Skeletal muscle tissue (tissue), 4 donors: ENCODE results near the gene POU6F2. TPM values are rescaled to one million over a fixed set of nuclear protein-coding genes. Genes with fewer than 3 reads are reported as not detected.

Experiments
- H3K27ac ChIP-seq: one replicate; pipeline ENCODE4 v1.7.0; 2013; ENCODE audit warnings: mild to moderate bottlenecking, low read depth, low read length, inconsistent platforms
- H3K27me3 ChIP-seq, 3 donors: one replicate each; pipeline ENCODE4 v1.7.0; 2013; ENCODE audit warnings: low read length in 3 of 3; ENCODE audit not compliant: control insufficient read depth in 3 of 3, insufficient read depth in 3 of 3
- H3K36me3 ChIP-seq, 3 donors: one replicate each; pipeline ENCODE4 v1.7.0; 2013; ENCODE audit warnings: low read length in 3 of 3; ENCODE audit not compliant: control insufficient read depth in 3 of 3, insufficient read depth in 3 of 3
- H3K4me1 ChIP-seq, 3 donors: one replicate each; pipeline ENCODE4 v1.7.0; 2013; ENCODE audit warnings: low read length in 3 of 3, mild to moderate bottlenecking in 3 of 3; ENCODE audit not compliant: control insufficient read depth in 3 of 3, insufficient read depth in 3 of 3
- H3K4me3 ChIP-seq, 3 donors: one replicate each; pipeline ENCODE4 v1.7.0; 2013; ENCODE audit warnings: low read length in 3 of 3
- H3K9ac ChIP-seq, 3 donors: one replicate each; pipeline ENCODE4 v1.7.0; 2013; ENCODE audit warnings: low read length in 3 of 3, mild to moderate bottlenecking in 3 of 3, moderate library complexity in 2 of 3, low read depth in 1 of 3
- H3K9me3 ChIP-seq, 3 donors: one replicate each; pipeline ENCODE4 v1.7.0; 2013; ENCODE audit warnings: low read length in 3 of 3; ENCODE audit not compliant: control insufficient read depth in 3 of 3
- total RNA-seq: library from RNA; depleted of rRNA; stranded (reverse); fragments of >200 nt; gene quantifications from one replicate; pipeline ENCODE4 v1.2.3, GENCODE V29; 2014
- donor health status: Osteomylitis.

The POU6F2 gene
- total RNA-seq, 1 donor from 2014 or later, result not detected

GRCh38 chr7:39210362-39210761 is 232.7 kb downstream of the POU6F2 start:
- Histone ChIP-seq H3K4me1 (no peaks in the 10 kb centered on the region), H3K9me3 (no peaks in the 10 kb centered on the region), H3K27me3 (no peaks in the 10 kb centered on the region), H3K4me3 (no peak overlapping the region), H3K9ac (no peak overlapping the region), H3K36me3 (no peaks in the 10 kb centered on the region), H3K27ac (no peak overlapping the region)

GRCh38 chr7:39211581-39211980 is 233.9 kb downstream of the POU6F2 start:
- Histone ChIP-seq H3K4me1 (no peaks in the 10 kb centered on the region), H3K9ac (no peak overlapping the region), H3K36me3 (no peaks in the 10 kb centered on the region), H3K27me3 (no peaks in the 10 kb centered on the region), H3K9me3 (no peaks in the 10 kb centered on the region), H3K27ac (no peak overlapping the region), H3K4me3 (no peak overlapping the region)

GRCh38 chr7:39212876-39213275 is 235.2 kb downstream of the POU6F2 start:
- Histone ChIP-seq H3K27ac (no peak overlapping the region), H3K4me1 (no peaks in the 10 kb centered on the region), H3K9ac (no peak overlapping the region), H3K9me3 (no peaks in the 10 kb centered on the region), H3K36me3 (no peaks in the 10 kb centered on the region), H3K27me3 (no peaks in the 10 kb centered on the region), H3K4me3 (no peak overlapping the region)

GRCh38 chr7:39217783-39218182 is 240.1 kb downstream of the POU6F2 start:
- Histone ChIP-seq H3K27ac (no peak overlapping the region), H3K9ac (no peak overlapping the region), H3K4me1 (no peaks in the 10 kb centered on the region), H3K9me3 (no peaks in the 10 kb centered on the region), H3K36me3 (no peaks in the 10 kb centered on the region), H3K4me3 (no peak overlapping the region), H3K27me3 (no peaks in the 10 kb centered on the region)

GRCh38 chr7:39219869-39220268 is 242.2 kb downstream of the POU6F2 start:
- H3K9me3 ChIP-seq, result no peaks in the 10 kb centered on the region
- no peaks in the 10 kb centered on the region for H3K27me3 ChIP-seq
- no peaks in the 10 kb centered on the region for H3K4me1 ChIP-seq
- no peak overlapping the region for H3K4me3 ChIP-seq
- H3K36me3 ChIP-seq, result no peaks in the 10 kb centered on the region
- H3K9ac ChIP-seq, result no peak overlapping the region
- H3K27ac ChIP-seq, result no peak overlapping the region

- Histone ChIP-seq H3K4me3 (no peak overlapping the region), H3K9ac (no peak overlapping the region), H3K36me3 (no peaks in the 10 kb centered on the region), H3K9me3 (no peaks in the 10 kb centered on the region), H3K27me3 (no peaks in the 10 kb centered on the region), H3K27ac (no peak overlapping the region), H3K4me1 (no peaks in the 10 kb centered on the region)
These were observed 244.2 kb downstream of the POU6F2 start for GRCh38 chr7:39221901-39222300.

GRCh38 chr7:39228946-39229345 is 251.2 kb downstream of the POU6F2 start:
- Histone ChIP-seq H3K27me3 (no peaks in the 10 kb centered on the region), H3K4me1 (no peaks in the 10 kb centered on the region), H3K4me3 (no peak overlapping the region), H3K36me3 (no peaks in the 10 kb centered on the region), H3K27ac (no peak overlapping the region), H3K9me3 (no peaks in the 10 kb centered on the region), H3K9ac (no peak overlapping the region)

GRCh38 chr7:39233851-39234529 is 256.3 kb downstream of the POU6F2 start:
- Histone ChIP-seq H3K4me3 (no peak overlapping the region), H3K36me3 (no peaks in the 10 kb centered on the region), H3K9ac (no peak overlapping the region), H3K9me3 (no peaks in the 10 kb centered on the region), H3K4me1 (no peaks in the 10 kb centered on the region), H3K27me3 (no peaks in the 10 kb centered on the region), H3K27ac (no peak overlapping the region)

- Histone ChIP-seq H3K4me1 (no peaks in the 10 kb centered on the region), H3K27me3 (no peaks in the 10 kb centered on the region), H3K4me3 (no peak overlapping the region), H3K9me3 (no peaks in the 10 kb centered on the region), H3K9ac (no peak overlapping the region), H3K27ac (no peak overlapping the region), H3K36me3 (no peaks in the 10 kb centered on the region)
These were observed 260.6 kb downstream of the POU6F2 start for GRCh38 chr7:39238234-39238869.

GRCh38 chr7:39240864-39241263 is 263.2 kb downstream of the POU6F2 start:
- Histone ChIP-seq H3K27ac (no peak overlapping the region), H3K9me3 (no peaks in the 10 kb centered on the region), H3K4me1 (no peaks in the 10 kb centered on the region), H3K27me3 (no peaks in the 10 kb centered on the region), H3K9ac (no peak overlapping the region), H3K36me3 (no peaks in the 10 kb centered on the region), H3K4me3 (no peak overlapping the region)
